Stimulated activated CD8-positive, alpha-beta memory T cell treated with anti-CD3 and anti-CD28 coated beads, Interleukin-12 subunit alpha, Interleukin-12 subunit beta, amount 100 ng/mL, for 4 hours (primary cell): ENCODE data around the gene ZNF532.
"Not testable (repeated sequence)": the region's sequence is repeated elsewhere in the genome, so short reads cannot be mapped to it uniquely, and the experiment has no call there.

ENCODE experiments used
- DNase-seq: peaks from one replicate; pipeline ENCODE4 v3.0.0-alpha.2; 2020; ENCODE audit warnings: low read depth

The ZNF532 gene

DNA sequence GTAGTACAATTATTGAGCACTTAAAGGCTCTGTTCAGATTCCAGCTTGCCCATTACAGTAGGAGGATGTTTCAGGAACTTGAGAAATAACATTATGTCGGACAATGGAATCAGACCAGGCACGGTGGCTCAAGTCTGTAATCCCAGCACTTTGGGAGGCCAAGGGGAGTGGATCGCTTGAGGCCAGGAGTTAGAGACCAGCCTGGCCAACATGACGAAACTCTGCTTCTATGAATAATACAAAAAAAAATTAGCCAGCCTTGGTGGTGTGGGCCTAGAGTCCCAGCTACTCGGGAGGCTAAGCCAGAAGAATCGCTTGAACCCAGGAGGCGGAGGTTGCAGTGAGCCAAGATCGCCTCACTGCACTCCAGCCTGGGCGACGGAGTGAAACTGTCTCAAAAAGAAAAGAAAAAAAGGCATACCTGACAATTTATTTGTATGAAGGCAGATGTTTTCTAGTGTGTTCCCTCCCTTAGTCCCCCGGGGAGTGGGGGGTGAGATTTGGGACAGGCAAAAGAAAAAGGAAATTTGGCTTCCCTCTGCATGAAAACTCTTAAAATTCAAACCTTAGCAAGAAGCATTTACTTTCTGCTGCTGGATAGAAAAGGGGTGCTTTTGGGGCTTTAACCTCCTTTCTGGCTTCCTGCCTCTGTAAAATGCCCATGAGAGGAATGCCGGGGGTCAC lies 13.7 kb upstream of the ZNF532 start:
- no peak for DNase-seq

DNA sequence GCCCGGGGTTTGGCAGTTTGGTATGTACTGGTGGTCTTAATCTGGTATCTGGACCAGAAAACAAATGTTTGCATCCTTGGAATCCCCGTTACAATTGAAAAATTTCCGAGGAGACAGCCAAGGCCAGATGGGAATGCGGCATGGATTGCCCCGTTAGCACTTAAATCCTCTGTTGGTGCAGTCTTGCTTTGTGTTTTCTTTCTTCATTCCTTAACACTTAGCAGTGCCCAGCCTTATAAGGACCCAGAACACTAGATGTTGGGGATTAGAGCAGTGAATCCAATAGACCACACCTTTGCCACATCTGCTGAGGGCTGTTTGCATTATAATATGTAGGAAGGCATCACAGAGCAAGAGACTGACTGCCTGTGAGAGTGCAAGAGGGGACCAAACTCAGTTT lies 12.8 kb upstream of the ZNF532 start:
- DNase-seq, result no peak

DNA sequence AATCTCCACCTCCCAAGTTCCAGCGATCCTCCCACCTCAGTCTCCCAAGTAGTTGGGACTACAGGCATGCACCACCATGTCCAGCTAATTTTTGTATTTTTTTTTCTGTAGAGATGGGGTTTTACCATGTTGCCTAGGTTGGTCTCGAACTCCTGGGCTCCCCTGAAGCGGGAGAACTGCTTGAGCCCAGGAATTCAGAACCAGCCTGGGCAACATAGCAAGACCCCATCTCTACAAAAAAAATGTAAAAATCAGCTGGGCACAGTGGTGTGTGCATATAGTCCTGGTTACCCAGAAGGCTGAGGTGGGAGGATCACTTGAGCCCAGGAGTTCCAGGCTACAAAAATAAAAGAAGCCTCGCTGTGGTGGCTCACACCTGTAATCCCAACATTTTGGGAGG lies 12.0 kb upstream of the ZNF532 start:
- DNase-seq, result no peak

DNA sequence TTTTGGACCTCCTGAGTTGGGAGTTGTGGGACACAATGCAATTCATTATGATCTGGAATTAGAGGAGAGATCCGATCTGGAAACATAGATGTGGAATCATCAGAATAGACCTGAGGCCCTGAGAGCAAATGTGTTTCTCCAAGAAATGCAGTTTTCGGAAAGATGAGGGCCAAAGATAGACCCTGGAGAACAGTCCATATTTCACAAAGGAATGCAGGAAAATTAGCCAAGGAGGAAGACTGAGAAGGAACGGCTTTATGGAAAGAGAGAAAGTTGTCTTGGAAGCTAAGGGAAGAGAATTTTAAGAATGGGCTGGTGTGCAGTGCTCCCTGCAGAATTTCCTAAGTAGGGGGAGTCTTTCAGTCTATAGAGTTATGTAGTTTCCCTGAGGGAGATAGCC lies 11.1 kb upstream of the ZNF532 start:
- DNase-seq, result no peak

DNA sequence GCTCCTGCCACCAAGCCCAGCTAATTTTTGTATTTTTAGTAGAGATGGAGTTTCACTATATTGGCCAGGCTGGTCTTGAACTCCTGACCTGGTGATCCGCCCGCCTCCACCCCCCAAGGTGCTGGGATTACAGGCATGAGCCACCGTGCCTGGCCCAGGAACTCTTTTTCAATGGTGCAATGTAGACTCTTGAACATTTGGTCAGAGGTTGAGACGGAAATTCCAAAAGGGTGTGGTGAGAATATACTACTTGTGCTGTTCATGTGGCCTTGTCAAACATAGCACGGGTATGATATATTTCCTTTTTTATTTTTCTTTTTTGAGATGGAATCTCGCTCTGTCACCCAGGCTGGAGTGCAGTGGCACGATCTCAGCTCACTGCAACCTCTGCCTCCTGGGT lies 9.2 kb upstream of the ZNF532 start:
- DNase-seq, result not testable (repeated sequence)

DNA sequence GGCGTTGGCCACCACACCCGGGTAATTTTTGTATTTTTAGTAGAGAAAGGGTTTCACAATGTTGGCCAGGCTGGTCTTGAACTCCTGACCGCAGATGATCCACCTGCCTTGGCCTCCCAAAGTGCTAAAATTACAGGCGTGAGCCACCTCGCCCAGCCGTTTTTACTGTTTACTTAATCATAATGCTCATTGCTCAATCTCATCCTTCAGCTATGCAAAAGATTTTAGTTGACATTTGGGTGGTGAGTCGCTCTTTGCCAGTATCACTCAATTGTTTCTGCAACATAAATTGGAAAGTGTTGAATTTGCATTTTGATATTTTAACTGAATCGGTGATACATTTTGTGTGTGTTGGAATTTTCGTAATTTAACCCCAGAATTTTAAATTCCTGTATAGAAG lies 7.8 kb upstream of the ZNF532 start:
- no peak for DNase-seq

DNA sequence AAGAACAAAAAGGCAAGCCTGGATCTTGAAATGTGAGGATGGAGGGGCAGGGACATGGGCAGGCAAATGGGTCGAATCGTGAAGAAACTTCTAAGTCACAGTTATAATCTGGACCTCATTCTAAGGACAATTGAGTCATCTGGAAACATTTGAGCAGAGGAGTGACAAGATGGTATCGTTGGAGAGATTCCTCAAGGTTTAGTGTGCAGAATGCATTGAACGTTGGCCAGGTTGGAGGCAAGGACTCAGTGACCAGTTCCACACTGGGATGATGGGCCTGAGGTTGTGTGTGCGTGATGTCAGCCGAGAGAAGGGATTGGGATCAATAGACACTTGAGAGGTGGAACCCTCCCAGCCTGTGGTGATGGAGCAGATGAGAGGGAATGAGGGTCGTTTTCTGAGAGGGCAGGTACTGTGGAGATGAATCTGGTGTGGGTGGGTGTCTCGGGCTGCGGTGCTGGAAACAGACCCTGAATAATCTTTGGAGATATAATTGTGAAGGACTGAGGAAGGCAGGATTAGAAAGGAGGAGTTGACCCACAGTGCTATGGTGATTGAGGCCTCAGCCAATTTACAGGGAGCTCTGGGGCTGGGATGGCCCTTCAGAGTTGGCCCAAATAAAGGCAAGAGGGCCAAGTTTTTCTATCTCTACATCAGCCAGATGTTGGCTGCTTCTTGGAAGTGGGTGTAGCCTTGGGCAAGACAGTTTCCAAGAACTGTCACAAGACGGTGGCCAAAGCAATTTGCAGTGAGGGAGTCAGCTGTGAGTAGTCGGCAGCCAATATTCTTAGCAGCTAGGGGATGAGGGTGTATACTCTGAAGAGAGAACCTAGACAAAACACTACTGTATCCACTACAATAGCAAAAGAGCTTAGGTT lies 5.8 kb upstream of the ZNF532 start:
- no peak for DNase-seq

DNA sequence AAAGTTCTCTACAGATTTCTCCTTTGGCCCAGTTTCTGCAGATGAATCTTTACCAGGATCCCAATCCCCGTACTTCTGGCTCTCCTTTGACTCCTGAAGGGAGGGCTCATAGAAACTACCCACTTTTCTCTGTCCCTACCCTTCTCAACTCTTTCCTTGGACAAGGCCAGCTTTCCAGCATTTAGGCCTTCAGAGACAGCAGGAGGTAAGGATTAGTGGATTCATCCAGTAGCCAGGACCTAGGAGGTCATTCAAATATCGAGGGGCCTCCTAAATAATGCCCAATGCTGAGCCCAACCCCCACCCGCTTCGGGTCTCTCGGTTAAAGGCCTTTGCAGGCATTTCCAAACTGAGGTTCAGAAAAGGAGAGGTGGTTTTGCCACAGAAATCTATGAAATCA lies 4.8 kb upstream of the ZNF532 start:
- DNase-seq, result no peak

DNA sequence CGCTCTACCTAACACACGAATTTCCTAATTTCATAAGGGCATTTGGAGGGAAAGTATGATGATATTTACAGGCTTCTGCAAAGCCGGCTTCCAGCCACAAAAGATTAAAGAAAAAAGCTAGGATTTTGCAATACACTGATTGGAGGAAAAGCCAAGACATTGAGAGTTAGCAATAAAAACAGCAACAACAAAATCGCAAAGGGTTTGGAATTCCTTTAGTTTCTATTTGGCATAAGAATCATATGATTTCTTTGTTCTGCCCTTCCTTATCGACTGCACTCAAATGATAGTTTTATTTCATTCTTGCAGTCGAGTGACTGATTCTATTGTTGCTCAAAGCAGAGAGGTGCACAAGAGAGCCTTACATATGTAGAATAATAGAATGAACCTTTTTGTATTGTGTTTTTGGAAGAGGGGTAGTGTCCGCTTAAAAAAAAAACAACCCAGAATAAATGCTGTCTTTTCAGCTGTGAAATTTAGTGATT lies 3.9 kb upstream of the ZNF532 start:
- DNase-seq, result no peak

DNA sequence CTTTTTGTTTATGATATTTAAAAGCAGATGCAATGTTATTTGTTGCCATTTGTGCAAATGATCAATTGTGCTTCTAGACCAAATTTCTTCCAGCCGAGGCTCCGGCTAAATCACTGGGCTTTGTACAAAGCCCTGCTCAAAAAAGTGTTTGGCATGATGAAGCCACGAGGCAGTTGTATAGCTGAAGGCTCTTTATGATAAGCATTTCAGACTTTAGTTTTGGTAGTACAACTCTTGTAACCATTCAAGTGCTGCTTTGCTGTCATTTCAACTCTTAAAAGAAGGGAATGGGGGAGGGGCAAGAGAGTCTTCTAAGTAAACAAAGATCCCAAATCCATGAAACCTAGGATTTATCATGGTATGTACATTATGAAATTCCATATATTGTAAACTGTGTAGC lies 3.3 kb upstream of the ZNF532 start:
- DNase-seq, result no peak

DNA sequence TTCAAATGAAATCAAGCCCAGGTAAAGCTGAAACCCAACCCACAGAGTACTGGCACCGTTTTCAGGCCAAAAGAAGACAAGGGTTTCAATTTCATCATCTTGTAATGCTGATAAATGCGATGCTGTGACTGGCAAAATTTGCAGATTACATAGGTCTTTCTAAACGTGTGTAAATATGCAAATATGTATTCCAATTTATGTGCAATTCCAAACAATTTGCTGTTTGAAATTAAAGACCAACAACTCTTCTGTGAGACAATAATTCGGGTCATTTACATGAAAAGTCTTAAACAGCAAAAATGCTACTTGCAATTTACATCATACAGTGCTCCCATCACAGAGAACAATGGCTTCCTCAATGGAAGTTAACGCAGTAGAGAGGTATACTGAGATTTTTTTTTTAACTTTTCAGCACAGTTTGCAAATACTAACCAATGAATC lies 2.8 kb upstream of the ZNF532 start:
- no peak for DNase-seq

DNA sequence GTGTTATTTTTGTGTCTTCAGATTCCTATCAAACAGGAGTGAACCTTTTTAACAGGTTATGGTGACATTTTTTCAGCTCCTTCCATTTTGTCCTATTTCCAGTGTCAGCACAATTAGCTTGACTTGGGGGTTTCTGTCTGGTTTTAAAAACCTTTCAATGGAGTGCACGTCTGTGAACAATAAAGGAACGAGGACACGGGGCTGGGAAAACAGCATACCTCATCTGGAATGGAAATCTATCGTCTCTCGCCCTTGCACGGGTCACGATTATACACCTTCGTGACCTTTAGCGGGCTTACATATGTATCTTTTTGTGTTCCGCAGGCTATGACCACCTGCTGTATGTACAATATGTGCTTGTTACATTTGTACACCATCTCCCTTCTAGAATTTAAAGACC lies 2.3 kb upstream of the ZNF532 start:
- DNase-seq, result no peak

DNA sequence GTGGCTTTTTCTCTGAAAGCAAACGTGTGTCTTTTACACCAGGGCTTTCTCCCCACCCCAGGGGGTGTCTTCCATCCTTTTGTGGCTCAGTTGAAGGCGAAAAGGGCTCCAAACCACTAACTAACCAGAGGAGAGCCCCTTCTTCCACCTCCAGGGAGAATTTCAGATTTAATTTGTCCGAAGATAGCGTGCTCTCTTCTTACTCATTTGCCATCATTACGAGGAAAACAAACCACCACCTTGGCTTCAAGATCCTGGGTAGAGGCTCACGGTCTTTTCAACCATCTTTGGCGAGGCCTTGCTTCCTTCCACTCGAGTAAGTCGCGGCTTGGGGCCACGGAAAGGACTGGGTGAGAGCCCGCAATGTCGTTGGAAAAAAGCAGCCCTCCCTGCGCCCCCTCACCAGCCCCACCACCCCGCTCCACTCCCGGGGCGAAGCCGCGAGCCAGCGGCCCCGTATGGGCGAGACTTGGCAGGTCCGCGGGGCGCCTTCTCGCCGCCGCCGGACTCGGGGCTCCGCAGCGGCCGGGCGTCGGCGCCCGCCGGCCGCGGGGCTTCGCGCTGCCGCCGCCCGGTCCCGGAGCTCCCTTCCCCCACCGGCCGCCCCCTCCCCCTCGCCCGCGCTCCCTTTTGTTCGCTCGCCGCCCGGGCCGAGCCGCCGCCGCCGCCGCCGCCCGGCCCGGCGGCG lies 1.7 kb upstream of the ZNF532 start:
- no peak for DNase-seq

DNA sequence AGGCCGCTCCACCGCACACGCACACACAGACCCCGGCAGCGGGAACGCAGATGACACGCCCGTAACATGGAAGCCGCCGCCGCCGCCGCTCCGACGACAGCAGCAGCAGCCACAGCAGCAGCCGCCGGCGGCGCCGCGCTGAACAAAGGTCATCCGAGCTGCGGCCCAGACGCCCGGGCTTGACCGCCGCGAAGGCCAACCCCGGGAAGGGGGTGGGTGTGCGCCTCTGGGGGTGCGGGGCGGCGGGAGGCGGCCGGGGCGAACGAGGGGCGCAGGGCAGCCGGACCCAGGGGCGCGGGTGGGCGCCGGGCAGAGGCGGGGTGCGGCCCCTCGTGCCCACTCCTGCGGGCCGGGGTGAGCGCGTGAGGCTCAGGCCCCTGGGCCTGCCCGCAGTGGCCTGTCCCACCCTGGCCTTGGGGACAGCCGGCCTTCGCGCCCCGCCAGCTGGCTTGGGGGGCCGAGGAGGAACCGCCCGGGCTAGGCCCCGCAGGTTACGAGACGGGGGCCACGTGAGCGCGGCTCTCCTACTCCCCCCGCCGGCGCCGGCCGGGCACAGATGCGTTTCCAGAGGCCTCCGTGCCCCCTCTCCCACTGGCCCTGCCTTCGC lies 1.0 kb upstream of the ZNF532 start:
- no peak for DNase-seq

DNA sequence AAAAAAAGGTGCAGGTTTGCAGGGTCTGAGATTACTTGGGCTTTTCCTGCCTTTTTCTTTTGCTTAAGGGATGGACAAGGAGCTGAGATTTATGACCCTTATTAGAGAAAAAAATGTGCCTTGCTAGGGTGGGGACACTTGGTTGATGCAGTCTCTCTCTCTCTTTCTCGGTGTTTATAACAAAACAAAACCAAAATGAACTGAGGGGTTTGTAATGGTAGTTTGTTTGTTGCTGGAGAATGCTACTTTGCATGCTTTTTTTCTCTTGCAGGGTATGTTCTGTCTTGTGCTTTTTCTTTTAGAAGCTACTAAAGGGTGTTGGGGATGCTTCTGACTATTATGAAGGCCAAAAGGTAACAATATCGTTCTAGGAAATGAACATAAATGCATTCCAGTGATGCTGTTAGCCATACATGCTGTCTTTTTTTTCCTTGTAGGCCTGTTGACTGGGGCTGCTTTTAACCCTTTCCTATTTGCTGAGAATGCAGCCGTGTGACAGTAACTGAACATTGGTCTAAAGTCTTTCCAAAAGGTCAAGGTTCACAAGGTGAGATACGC lies 435 bp downstream of the ZNF532 start:
- DNase-seq, result no peak

DNA sequence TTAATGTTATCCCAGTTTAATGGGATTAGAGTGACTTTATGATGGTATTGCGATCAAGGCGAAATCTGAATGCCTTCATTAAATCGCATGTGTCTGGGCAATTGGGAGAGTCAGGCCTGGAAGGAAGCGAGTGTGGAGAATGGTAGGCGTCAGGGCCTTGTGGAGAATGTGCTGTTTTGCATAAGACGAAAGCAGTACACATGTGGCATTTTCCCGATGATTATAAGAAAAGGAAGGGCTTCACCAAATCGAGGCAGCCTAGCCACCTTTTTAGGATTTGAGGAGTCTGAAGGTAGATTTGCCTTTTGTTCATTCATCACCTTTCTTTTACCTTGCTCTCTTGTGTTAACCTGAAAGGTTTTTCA lies 1.0 kb downstream of the ZNF532 start:
- DNase-seq, result no peak

DNA sequence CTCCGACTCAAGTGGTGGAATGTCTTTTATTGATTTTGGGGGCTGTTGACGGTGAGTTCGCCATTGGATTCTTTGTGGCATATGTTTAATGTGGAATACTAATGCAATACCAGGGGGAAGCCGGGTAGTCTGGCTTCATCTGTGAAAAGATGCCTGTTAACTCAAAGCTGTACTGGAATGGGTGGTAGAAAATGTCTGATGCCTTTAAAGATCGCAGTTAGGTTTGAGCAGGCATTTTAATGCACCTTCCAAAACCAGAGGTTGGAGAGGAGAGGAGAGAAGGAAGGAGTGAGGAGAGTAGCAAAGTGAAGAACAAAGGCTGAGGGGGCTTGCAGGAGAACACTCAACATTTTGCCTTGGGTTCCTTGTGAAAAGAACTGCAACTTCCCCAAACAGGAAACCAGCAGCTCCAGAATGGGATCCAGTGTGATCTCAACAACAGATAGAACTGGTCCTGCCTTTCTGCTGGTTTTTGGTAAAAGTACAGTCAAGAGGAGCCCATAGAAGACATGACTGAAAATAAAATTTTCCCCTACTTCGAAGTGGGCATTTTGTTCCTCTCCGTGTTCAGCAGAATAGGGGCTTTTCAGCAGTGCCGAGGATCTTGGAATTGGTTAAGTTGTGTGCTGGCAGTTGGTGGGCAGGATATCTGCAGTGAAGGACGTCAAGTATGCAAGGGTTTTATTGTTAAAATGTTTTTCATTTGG lies 1.5 kb downstream of the ZNF532 start:
- no peak for DNase-seq

DNA sequence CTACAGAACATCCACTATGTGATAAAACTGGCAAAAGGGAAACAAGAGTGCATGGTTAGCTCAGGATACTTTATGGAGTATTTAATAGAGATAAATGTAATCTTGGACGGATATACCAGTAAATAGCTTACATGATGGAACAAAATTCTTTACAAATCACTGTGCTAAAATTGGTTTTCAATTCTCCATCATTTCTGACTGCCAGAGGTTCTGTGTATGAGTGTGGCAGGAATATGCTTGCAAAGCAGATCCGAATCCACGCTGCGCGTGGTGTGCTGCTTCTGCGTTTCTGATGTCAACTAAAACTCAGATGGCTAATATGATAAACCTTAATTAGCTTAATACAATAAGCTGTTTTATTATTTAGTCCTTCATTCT lies 2.1 kb downstream of the ZNF532 start:
- DNase-seq, result no peak

DNA sequence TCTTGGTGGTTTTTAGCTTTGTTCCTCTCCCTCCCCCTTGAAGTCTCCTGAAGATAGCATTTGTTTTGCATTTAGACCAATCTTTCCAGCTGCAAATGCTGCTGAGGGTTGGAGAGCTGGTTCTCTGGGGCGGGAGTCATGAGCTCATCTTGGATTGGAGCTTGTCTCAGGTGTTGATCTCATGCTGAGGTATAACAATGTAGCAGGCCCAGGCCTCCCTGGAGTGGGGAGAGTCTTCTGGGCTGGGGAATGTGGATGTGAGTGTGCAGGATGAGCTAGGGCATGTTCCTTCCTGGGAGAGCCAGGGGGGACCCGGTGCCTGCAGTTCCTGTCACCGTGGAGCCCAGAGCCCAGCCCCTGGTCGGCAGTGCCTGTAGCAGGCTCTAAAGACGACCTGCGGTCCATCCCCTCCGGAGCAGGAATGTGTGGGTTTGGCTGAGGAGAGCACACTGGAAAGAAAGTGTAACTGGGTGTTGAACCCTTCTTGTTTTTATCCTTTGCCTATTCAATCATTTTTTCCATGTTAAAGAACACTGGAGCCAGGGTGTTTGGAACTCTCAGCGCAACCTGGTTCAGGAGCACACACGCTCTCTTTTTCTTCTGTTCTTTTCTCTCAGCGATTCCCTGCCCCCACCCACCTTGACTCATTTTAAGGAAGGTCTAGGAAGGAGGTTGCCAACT lies 2.7 kb downstream of the ZNF532 start:
- no peak for DNase-seq

DNA sequence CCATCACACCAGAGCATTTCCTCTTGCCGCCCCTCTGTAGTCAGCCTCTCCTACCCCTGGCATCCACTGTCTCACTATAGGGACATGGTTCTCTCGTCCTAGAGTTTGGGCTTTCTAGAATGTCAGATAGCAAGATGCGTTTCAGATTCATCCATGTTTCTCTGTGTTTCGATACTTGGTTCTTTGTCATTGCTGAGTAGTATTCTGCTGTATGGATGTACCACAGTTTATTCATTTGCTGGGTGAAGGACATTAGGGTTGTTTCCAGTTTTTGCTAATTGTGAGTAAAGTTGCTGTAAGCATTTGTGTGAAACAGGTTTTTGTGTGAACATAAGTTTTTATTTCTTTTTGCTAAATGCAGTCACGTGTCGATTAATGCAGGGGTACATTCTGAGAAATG lies 3.8 kb downstream of the ZNF532 start:
- DNase-seq, result no peak

DNA sequence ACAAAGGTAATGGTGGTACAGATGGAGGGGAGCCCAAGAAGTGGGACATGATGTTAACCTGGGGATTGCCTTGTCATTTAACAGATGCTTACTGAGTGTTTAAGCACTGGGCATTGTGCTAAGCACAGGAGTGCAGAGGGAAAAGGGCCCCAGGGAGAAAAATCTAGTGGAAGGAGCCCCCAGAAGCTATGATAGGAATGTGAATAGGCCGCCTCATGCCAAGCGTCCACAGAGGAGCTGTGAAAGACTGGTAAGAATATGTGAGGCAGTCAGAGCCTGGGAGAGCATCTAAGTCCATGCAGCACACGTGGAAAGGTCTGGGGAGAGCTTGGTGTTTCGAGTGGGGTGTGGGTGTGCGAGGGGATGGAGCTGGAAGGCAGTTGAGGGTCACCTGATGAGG lies 5.5 kb downstream of the ZNF532 start:
- no peak for DNase-seq
